Progenitor cell of endocrine pancreas (in vitro differentiated cells): ENCODE results near the gene MCRIP2. TPM values are rescaled to one million over a fixed set of nuclear protein-coding genes. Genes with fewer than 3 reads are reported as not detected.

Experiments used
- DNase-seq: peaks from one replicate; pipeline ENCODE4 v3.0.0; 2021; ENCODE audit warnings: low spot score; ENCODE audit not compliant: unreplicated experiment
- H3K27ac Mint-ChIP-seq: 2 replicates; pipeline ENCODE4 v1.8.0; 2021; ENCODE audit warnings: mild to moderate bottlenecking, moderate library complexity, mixed read lengths
- H3K27me3 Mint-ChIP-seq: 2 replicates; pipeline ENCODE4 v1.8.0; 2021; ENCODE audit warnings: mixed read lengths
- H3K36me3 Mint-ChIP-seq: 2 replicates; pipeline ENCODE4 v1.8.0; 2022; ENCODE audit warnings: mixed read lengths; ENCODE audit not compliant: insufficient read depth
- H3K4me1 Mint-ChIP-seq: 2 replicates; pipeline ENCODE4 v1.8.0; 2021; ENCODE audit warnings: low read depth, mixed read lengths
- H3K4me3 Mint-ChIP-seq: 2 replicates; pipeline ENCODE4 v1.8.0; 2021; ENCODE audit warnings: low read depth, mild to moderate bottlenecking, moderate library complexity, mixed read lengths
- H3K9me3 Mint-ChIP-seq: 2 replicates; pipeline ENCODE4 v1.8.0; 2021; ENCODE audit warnings: low read depth, mixed read lengths
- total RNA-seq: library from RNA; stranded (reverse); gene quantifications from 2 replicates; pipeline ENCODE4 v1.2.1, GENCODE V29; 2021
- TF ChIP-seq, protein P1 (sequence below): fragments of 200-600 bp; sonication (generic); IDR thresholded peaks from one replicate; pipeline ENCODE4 v1.5.0; 2021; ENCODE audit warnings: antibody characterized with exemption, mild to moderate bottlenecking; ENCODE audit not compliant: unreplicated experiment

MCRIP2 gene
- total RNA-seq, 1 donor from 2014 or later: 31.4 TPM

DNA sequence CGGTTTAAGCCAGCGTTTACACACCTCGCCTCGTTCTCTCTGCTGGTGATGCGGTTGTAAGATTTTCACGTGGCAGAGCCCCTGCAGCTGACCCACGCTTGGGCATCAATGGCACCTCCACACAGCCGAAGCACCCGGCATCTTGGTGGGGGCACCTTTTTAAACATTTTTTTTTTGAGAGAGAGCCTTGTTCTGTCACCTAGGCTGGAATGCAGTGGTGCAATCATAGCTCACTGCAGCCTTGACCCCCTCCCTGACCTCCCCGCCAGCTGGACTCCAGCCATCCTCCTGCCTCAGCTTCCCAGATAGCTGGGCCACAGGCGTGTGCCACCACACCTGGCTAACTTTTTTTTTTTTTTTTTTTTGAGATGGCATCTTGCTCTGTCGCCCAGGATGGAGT is 12.4 kb downstream of the MCRIP2 start:
- Mint-ChIP-seq H3K4me1 (peaks cover 1% of the 10 kb centered on the region), H3K4me3 (no peak overlapping the region), H3K27ac (no peak overlapping the region), H3K27me3 (no peaks in the 10 kb centered on the region), H3K9me3 (no peaks in the 10 kb centered on the region), H3K36me3 (no peaks in the 10 kb centered on the region)
- DNase-seq: no peak
- TF ChIP-seq, protein P1, sequence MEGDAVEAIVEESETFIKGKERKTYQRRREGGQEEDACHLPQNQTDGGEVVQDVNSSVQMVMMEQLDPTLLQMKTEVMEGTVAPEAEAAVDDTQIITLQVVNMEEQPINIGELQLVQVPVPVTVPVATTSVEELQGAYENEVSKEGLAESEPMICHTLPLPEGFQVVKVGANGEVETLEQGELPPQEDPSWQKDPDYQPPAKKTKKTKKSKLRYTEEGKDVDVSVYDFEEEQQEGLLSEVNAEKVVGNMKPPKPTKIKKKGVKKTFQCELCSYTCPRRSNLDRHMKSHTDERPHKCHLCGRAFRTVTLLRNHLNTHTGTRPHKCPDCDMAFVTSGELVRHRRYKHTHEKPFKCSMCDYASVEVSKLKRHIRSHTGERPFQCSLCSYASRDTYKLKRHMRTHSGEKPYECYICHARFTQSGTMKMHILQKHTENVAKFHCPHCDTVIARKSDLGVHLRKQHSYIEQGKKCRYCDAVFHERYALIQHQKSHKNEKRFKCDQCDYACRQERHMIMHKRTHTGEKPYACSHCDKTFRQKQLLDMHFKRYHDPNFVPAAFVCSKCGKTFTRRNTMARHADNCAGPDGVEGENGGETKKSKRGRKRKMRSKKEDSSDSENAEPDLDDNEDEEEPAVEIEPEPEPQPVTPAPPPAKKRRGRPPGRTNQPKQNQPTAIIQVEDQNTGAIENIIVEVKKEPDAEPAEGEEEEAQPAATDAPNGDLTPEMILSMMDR: no peak

DNA sequence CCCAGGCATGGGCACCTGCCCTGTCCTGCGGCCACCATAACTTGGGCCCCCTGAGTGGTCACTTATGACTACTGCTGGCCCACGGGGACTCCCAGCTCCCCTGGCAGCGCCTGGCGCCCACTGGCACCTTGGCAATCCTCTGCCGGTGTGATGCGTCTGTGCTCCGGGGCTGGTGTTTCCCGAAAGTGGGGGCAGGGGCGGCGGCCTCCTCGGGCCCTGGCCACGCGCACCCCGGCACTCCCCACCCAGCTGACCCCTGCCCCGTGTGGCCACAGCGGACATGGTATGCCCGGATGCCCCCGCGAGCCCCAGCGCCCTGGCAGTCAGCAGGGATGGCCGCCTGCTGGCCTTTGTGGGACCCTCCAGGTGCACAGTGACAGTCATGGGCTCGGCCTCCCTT is 15.9 kb downstream of the MCRIP2 start:
- Mint-ChIP-seq H3K4me3 (no peak overlapping the region), H3K27ac (no peak overlapping the region), H3K27me3 (no peaks in the 10 kb centered on the region), H3K4me1 (no peaks in the 10 kb centered on the region), H3K9me3 (no peaks in the 10 kb centered on the region), H3K36me3 (peaks cover under 1% of the 10 kb centered on the region)
- DNase-seq: no peak
- TF ChIP-seq, protein P1: no peak

DNA sequence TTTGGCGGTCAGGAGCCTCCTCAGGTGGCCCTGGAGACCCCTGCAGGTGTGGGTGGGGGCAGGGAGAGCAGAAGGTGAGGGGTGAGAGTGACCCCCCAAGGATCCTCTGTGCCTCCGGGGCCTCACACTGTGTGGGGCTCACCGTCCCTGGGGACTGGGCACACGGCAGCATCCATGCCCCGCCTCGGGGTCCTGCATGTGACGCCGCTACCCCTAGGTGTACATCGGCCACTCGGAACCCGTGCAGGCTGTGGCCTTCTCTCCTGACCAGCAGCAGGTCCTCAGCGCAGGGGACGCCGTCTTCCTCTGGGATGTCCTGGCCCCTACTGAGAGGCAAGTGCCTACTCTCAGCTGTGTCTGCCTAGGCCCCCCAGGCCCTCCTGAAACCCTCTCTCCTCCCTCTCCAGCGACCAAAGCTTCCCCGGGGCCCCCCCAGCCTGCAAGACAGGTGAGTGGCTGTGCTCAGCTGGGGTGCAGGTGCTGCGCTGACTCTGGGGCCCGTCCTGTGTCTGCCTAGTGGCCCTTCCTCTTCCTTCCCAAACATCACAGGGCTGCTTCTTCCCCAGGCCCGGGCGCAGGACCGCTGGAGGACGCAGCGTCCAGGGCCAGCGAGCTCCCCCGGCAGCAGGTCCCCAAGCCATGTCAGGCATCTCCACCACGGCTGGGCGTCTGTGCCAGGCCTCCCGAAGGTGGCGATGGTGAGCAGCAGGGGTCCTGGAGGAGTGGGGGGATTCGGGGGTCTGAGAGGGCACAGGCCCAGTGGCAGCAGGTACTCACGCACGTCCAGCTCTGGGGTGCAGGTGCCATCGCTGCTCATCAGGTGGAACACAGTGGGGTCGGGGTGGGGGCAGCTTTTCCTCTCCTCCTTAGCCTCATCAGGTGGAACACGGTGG is 17.3 kb downstream of the MCRIP2 start:
- Mint-ChIP-seq H3K36me3 (peaks cover 1% of the 10 kb centered on the region), H3K4me1 (no peaks in the 10 kb centered on the region), H3K4me3 (no peak overlapping the region), H3K27me3 (no peaks in the 10 kb centered on the region), H3K9me3 (no peaks in the 10 kb centered on the region), H3K27ac (no peak overlapping the region)
- TF ChIP-seq, protein P1: no peak
- DNase-seq: no peak

DNA sequence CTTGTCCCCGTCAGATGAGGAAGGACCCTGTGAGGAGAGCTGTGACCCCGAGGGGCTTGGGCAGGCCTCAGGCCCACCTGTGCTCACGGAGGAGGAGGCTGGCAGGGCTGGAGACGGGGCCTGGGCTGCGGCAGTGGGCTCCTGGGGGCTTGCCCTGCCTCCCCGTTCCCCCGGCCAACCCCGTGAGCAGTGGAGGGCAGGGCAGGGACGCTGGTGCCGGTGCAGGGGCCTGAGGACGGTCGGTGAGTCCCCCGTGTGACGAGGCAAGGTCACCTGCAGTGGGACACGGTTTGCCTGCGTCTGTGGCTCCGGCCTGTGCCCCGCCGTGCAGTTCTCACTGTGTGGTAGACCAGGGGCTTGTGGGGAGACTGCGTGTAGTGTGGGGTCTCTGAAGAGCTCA is 18.0 kb downstream of the MCRIP2 start:
- Mint-ChIP-seq H3K4me1 (no peaks in the 10 kb centered on the region), H3K9me3 (no peaks in the 10 kb centered on the region), H3K4me3 (no peak overlapping the region), H3K27ac (no peak overlapping the region), H3K36me3 (peaks cover 1% of the 10 kb centered on the region), H3K27me3 (no peaks in the 10 kb centered on the region)
- DNase-seq: no peak
- TF ChIP-seq, protein P1: no peak

DNA sequence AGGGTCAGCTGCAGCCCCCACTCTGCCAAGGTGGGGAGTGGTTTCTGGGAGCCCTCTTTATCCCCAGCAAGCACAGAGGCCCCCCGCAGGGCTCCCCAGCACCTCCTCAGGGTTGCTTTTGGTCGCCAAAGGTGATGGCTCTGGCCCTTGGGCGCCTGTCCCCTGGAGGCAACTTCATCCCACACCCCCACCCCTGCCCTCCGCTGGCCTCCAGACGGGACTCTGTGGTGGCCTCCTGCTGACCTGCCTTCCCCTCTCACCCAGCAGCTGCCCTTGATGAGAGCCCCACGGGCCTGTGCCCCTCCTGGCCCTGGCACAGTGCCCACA is 18.5 kb downstream of the MCRIP2 start:
- no peaks in the 10 kb centered on the region for H3K9me3 Mint-ChIP-seq
- TF ChIP-seq, protein P1: no peak
- no peak for DNase-seq

More for the DNA sequence above, 18.5 kb downstream of the MCRIP2 start:
- Mint-ChIP-seq H3K27ac (no peak overlapping the region), H3K4me1 (no peaks in the 10 kb centered on the region), H3K36me3 (peaks cover 1% of the 10 kb centered on the region), H3K4me3 (no peak overlapping the region), H3K27me3 (no peaks in the 10 kb centered on the region)
